Keratinocyte (primary cell): Measurements from ENCODE around the gene SURF4.

Experiments
- CTCF ChIP-seq, 3 experiments: IDR thresholded peaks in 1 of 3; conservative IDR thresholded peaks in 1 of 3; optimal IDR thresholded peaks in 1 of 3; 2 replicates in 2 of 3; 3 replicates in 1 of 3; pipeline versions ENCODE3 to v1.5.1; 2011; ENCODE audit warnings: low read length in 3 of 3, mild to moderate bottlenecking in 3 of 3, moderate library complexity in 2 of 3, control low read depth in 1 of 3, inconsistent platforms in 1 of 3; ENCODE audit not compliant: insufficient read depth in 2 of 3; ENCODE audit errors: extremely low read depth in 1 of 3
- EZH2 ChIP-seq: IDR thresholded peaks from one replicate; pipeline ENCODE4 v1.6.1; 2012; ENCODE audit warnings: inconsistent platforms, mild to moderate bottlenecking, low read length, moderate library complexity

- TF ChIP-seq CTCF (optimal IDR thresholded peaks at IDR 0.05 in 1 of 3, IDR thresholded peaks at IDR 0.05 in 1 of 3, conservative IDR thresholded peaks at IDR 0.05 in 1 of 3; ENCODE audit: extremely low read depth in 1 of 3, insufficient read depth in 2 of 3, low read length in 3 of 3) = peak in 2 of 3 experiments; percentile 10 to 24
- TF ChIP-seq EZH2 = no peak
Observed at GRCh38 chr9:133333566-133333965, 42.3 kb downstream of the SURF4 start.
